WTC11 (cell line): ENCODE measurements around the gene ESYT2. TPM values are rescaled to one million over a fixed set of nuclear protein-coding genes. Genes with fewer than 3 reads are reported as not detected.

Source experiments
- ATAC-seq: fragments of 200-7000 bp; cut with Tn5 transposase; 2 replicates; pipeline ENCODE4 v1.10.0; 2021; ENCODE audit warnings: mild to moderate bottlenecking, moderate library complexity
- CTCF ChIA-PET: fragments of 300-600 bp; sonication (Branson Sonifier 250); formaldehyde crosslinking; loops from one replicate; lab custom pipeline; 2021; ENCODE audit warnings: antibody characterized with exemption; lab: Charles Lee
- POLR2A ChIA-PET: fragments of 350-600 bp; sonication (Branson Sonifier 250); formaldehyde crosslinking; loops from one replicate; lab custom pipeline; 2021; ENCODE audit warnings: antibody characterized with exemption; lab: Charles Lee
- DNase-seq: peaks from one replicate; pipeline ENCODE4 v3.0.0; 2021; ENCODE audit warnings: low spot score
- H3K27ac Mint-ChIP-seq: 2 replicates; pipeline ENCODE4 v1.8.0; 2021; ENCODE audit warnings: mixed read lengths
- H3K27me3 Mint-ChIP-seq: 2 replicates; pipeline ENCODE4 v1.8.0; 2021; ENCODE audit warnings: low read depth, mild to moderate bottlenecking, moderate library complexity, mixed read lengths
- H3K36me3 Mint-ChIP-seq: 2 replicates; pipeline ENCODE4 v1.8.0; 2021; ENCODE audit warnings: mixed read lengths
- H3K4me1 Mint-ChIP-seq: 2 replicates; pipeline ENCODE4 v1.8.0; 2022; ENCODE audit warnings: mixed read lengths
- H3K4me3 Mint-ChIP-seq: 2 replicates; pipeline ENCODE4 v1.8.0; 2021; ENCODE audit warnings: mild to moderate bottlenecking, moderate library complexity, mixed read lengths
- H3K9me3 Mint-ChIP-seq: 2 replicates; pipeline ENCODE4 v1.8.0; 2021; ENCODE audit warnings: mixed read lengths
- CBFB ChIP-seq: sonication (generic); formaldehyde crosslinking; IDR thresholded peaks from 2 replicates; pipeline ENCODE4 v1.8.1; 2022; ENCODE audit warnings: mild to moderate bottlenecking, low read depth, missing genetic modification reagents
- ERG ChIP-seq: fragments of 250-450 bp; sonication (Bioruptor Pico); IDR thresholded peaks from 2 replicates; pipeline ENCODE4 v1.8.0; 2021; ENCODE audit warnings: mild to moderate bottlenecking
- FOXJ3 ChIP-seq: sonication (generic); formaldehyde crosslinking; IDR thresholded peaks from 2 replicates; pipeline ENCODE4 v1.9.0; 2021; ENCODE audit warnings: missing genetic modification reagents, mild to moderate bottlenecking, borderline replicate concordance
- HMGA2 ChIP-seq: fragments of 250-450 bp; sonication (Bioruptor Pico); IDR thresholded peaks from 2 replicates; pipeline ENCODE4 v1.4.0; 2021; ENCODE audit warnings: mild to moderate bottlenecking, moderate library complexity
- IRF2 ChIP-seq: sonication (generic); formaldehyde crosslinking; IDR thresholded peaks from 2 replicates; pipeline ENCODE4 v1.8.0; 2022; ENCODE audit warnings: low read depth, missing genetic modification reagents, borderline replicate concordance
- MAX ChIP-seq: sonication (generic); formaldehyde crosslinking; IDR thresholded peaks from 2 replicates; pipeline ENCODE4 v1.8.0; 2022; ENCODE audit warnings: mild to moderate bottlenecking, missing genetic modification reagents
- MXD4 ChIP-seq: fragments of 250-450 bp; sonication (Bioruptor Pico); IDR thresholded peaks from 2 replicates; pipeline ENCODE4 v1.8.0; 2021; ENCODE audit warnings: mild to moderate bottlenecking, moderate library complexity, borderline replicate concordance
- SMAD4 ChIP-seq: sonication (generic); formaldehyde crosslinking; IDR thresholded peaks from 2 replicates; pipeline ENCODE4 v1.8.0; 2022; ENCODE audit warnings: mild to moderate bottlenecking, missing genetic modification reagents
- STAT6 ChIP-seq: sonication (generic); formaldehyde crosslinking; conservative IDR thresholded peaks from 2 replicates; pipeline ENCODE4 v1.8.1; 2023; ENCODE audit warnings: mild to moderate bottlenecking, low read depth, missing genetic modification reagents, moderate library complexity
- ZNF121 ChIP-seq: sonication (generic); formaldehyde crosslinking; IDR thresholded peaks from 2 replicates; pipeline ENCODE4 v1.8.0; 2023; ENCODE audit warnings: missing genetic modification reagents
- ZNF263 ChIP-seq: sonication (generic); formaldehyde crosslinking; IDR thresholded peaks from 2 replicates; pipeline ENCODE4 v1.8.1; 2022; ENCODE audit warnings: low read depth, mild to moderate bottlenecking, moderate library complexity, missing genetic modification reagents
- ZNF396 ChIP-seq: fragments of 250-450 bp; sonication (Bioruptor Pico); IDR thresholded peaks from 2 replicates; pipeline ENCODE4 v1.8.0; 2021; ENCODE audit warnings: mild to moderate bottlenecking, moderate library complexity, borderline replicate concordance
- ZNF416 ChIP-seq: fragments of 250-450 bp; sonication (Bioruptor Pico); IDR thresholded peaks from 2 replicates; pipeline ENCODE4 v1.9.0; 2021; ENCODE audit warnings: mild to moderate bottlenecking, inconsistent platforms
- ZNF425 ChIP-seq: fragments of 250-450 bp; sonication (Bioruptor Pico); conservative IDR thresholded peaks from 2 replicates; pipeline ENCODE4 v1.9.0; 2021; ENCODE audit warnings: mild to moderate bottlenecking
- ZNF512 ChIP-seq: sonication (generic); formaldehyde crosslinking; IDR thresholded peaks from 2 replicates; pipeline ENCODE4 v1.8.1; 2022; ENCODE audit warnings: missing genetic modification reagents, borderline replicate concordance
- ZNF671 ChIP-seq: fragments of 250-450 bp; sonication (Bioruptor Pico); IDR thresholded peaks from 2 replicates; pipeline ENCODE4 v1.8.0; 2021; ENCODE audit warnings: mild to moderate bottlenecking
- total RNA-seq: library from RNA; stranded (reverse); gene quantifications from 3 replicates; pipeline ENCODE4 v1.2.3, GENCODE V29; 2021

Gene ESYT2
- total RNA-seq, 1 experiment from 2014 or later: 45.1 TPM

- no peak for DNase-seq
- TF ChIP-seq MXD4 (CRISPR knock-in tag): no peak
- no peak for TF ChIP-seq ZNF416 (CRISPR knock-in tag)
- no peak for TF ChIP-seq FOXJ3
- TF ChIP-seq ZNF396 (CRISPR knock-in tag): no peak
- no peak for TF ChIP-seq ZNF263 (CRISPR knock-in tag)
- no peak for TF ChIP-seq CBFB (CRISPR knock-in tag)
- no peak for TF ChIP-seq HMGA2 (CRISPR knock-in tag)
- TF ChIP-seq ZNF512 (CRISPR knock-in tag): no peak
- TF ChIP-seq SMAD4 (CRISPR knock-in tag): no peak
- no peak for TF ChIP-seq ERG (CRISPR knock-in tag)
- no peak for TF ChIP-seq ZNF121
- TF ChIP-seq IRF2: no peak
- no peak for TF ChIP-seq ZNF671 (CRISPR knock-in tag)
- TF ChIP-seq ZNF425 (CRISPR knock-in tag): no peak
- no peak for TF ChIP-seq STAT6 (CRISPR knock-in tag)
- peaks cover 68% of the 10 kb centered on the region for H3K36me3 Mint-ChIP-seq
- H3K4me3 Mint-ChIP-seq: no peak overlapping the region
- no peak for ATAC-seq
- ChIA-PET POLR2A (no interaction called here), CTCF (no interaction called here)
- H3K4me1 Mint-ChIP-seq: peaks cover 5% of the 10 kb centered on the region; the same call in 1 of the 2 replicates
- no peak overlapping the region for H3K27ac Mint-ChIP-seq
- H3K27me3 Mint-ChIP-seq: no peaks in the 10 kb centered on the region
- H3K9me3 Mint-ChIP-seq: no peaks in the 10 kb centered on the region
These were observed 69.4 kb downstream of the ESYT2 start for GRCh38 chr7:158759749-158760444.

- POLR2A ChIA-PET: no interaction called here
- ATAC-seq (no peak), DNase-seq (no peak)
- CTCF ChIA-PET: no interaction called here
- H3K36me3 Mint-ChIP-seq: peaks cover 66% of the 10 kb centered on the region
- H3K4me1 Mint-ChIP-seq: peaks cover 5% of the 10 kb centered on the region; the same call in 1 of the 2 replicates
- H3K4me3 Mint-ChIP-seq: no peak overlapping the region
- H3K27ac Mint-ChIP-seq: no peak overlapping the region
- H3K27me3 Mint-ChIP-seq: no peaks in the 10 kb centered on the region
- TF ChIP-seq MAX (CRISPR knock-in tag): no peak
- no peaks in the 10 kb centered on the region for H3K9me3 Mint-ChIP-seq
These were observed 70.1 kb downstream of the ESYT2 start for GRCh38 chr7:158759245-158759614.
